Smooth muscle cell (in vitro differentiated cells): ENCODE results near the gene MARK3. TPM values are rescaled to one million over a fixed set of nuclear protein-coding genes. Genes with fewer than 3 reads are reported as not detected.

Experiments used
- DNase-seq: peaks from one replicate; lab custom pipeline; 2025; ENCODE audit not compliant: unreplicated experiment; lab: John Stamatoyannopoulos, UW
- H2AFZ ChIP-seq: fragments of 200-600 bp; sonication (generic); 2 replicates; pipeline ENCODE4 v1.6.0; 2016; ENCODE audit warnings: antibody characterized with exemption, low read depth, mild to moderate bottlenecking
- H3F3A ChIP-seq: fragments of 200-600 bp; sonication (generic); 2 replicates; pipeline ENCODE4 v1.6.0; 2017; ENCODE audit warnings: antibody characterized with exemption, low read depth
- H3K27ac ChIP-seq: fragments of 200-600 bp; sonication (generic); 2 replicates; pipeline ENCODE4 v1.5.1; 2016; ENCODE audit warnings: low read depth, mild to moderate bottlenecking
- H3K27me3 ChIP-seq: fragments of 200-600 bp; sonication (generic); 2 replicates; pipeline ENCODE4 v1.6.1; 2016; ENCODE audit warnings: low read depth, mild to moderate bottlenecking
- H3K36me3 ChIP-seq: fragments of 200-600 bp; sonication (generic); 2 replicates; pipeline ENCODE4 v1.5.1; 2016; ENCODE audit warnings: low read depth
- H3K4me1 ChIP-seq: fragments of 200-600 bp; sonication (generic); 2 replicates; pipeline ENCODE4 v1.5.1; 2016; ENCODE audit warnings: low read depth
- H3K4me2 ChIP-seq: fragments of 200-600 bp; sonication (generic); 2 replicates; pipeline ENCODE4 v1.6.0; 2016; ENCODE audit warnings: mild to moderate bottlenecking
- H3K4me3 ChIP-seq: fragments of 200-600 bp; sonication (generic); 2 replicates; pipeline ENCODE4 v1.5.1; 2016; ENCODE audit warnings: mild to moderate bottlenecking
- H3K79me2 ChIP-seq: fragments of 200-600 bp; sonication (generic); 2 replicates; pipeline ENCODE4 v1.6.0; 2016; ENCODE audit warnings: low read depth, mild to moderate bottlenecking
- H3K9ac ChIP-seq: fragments of 200-600 bp; sonication (generic); 2 replicates; pipeline ENCODE4 v1.6.0; 2016; ENCODE audit warnings: low read depth
- H3K9me3 ChIP-seq: fragments of 200-600 bp; sonication (generic); replicated peaks from 2 replicates; pipeline ENCODE4 v1.5.1; 2016; ENCODE audit warnings: low read depth
- H4K20me1 ChIP-seq: fragments of 200-600 bp; sonication (generic); 2 replicates; pipeline ENCODE4 v1.6.0; 2016; ENCODE audit warnings: low read depth
- WGBS: methylation state at CpG from one replicate; pipeline ENCODE4 v1.1.7; 2016; ENCODE audit warnings: low lambda C conversion rate; 5-methylcytosine and 5-hydroxymethylcytosine counted together
- polyA plus RNA-seq: library from polyadenylated mRNA; unstranded; fragments of >200 nt; fragmentation: Nextera tagmentation; extraction: Ambion mirVana; gene quantifications from 2 replicates; pipeline ENCODE4 v1.2.1, GENCODE V29; 2016
- total RNA-seq: library from RNA; depleted of rRNA; stranded (reverse); fragments of >200 nt; gene quantifications from 2 replicates; pipeline ENCODE4 v1.2.3, GENCODE V29; 2014
- TF ChIP-seq, protein P1 (sequence below): fragments of 200-600 bp; sonication (generic); IDR thresholded peaks from 2 replicates; pipeline ENCODE4 v1.5.1; 2017; ENCODE audit warnings: borderline replicate concordance, mild to moderate bottlenecking, antibody characterized with exemption; ENCODE audit not compliant: insufficient read depth, poor library complexity, severe bottlenecking

Gene MARK3
- total and polyA plus RNA-seq, 2 experiments from 2014 or later: 63.2 to 68.4 TPM

- H2AFZ ChIP-seq: no peak overlapping the region
- H3K9ac ChIP-seq: no peak overlapping the region
- peaks cover 99% of the 10 kb centered on the region for H3K79me2 ChIP-seq
- H3K9me3 ChIP-seq: no peaks in the 10 kb centered on the region
- TF ChIP-seq, protein P1, sequence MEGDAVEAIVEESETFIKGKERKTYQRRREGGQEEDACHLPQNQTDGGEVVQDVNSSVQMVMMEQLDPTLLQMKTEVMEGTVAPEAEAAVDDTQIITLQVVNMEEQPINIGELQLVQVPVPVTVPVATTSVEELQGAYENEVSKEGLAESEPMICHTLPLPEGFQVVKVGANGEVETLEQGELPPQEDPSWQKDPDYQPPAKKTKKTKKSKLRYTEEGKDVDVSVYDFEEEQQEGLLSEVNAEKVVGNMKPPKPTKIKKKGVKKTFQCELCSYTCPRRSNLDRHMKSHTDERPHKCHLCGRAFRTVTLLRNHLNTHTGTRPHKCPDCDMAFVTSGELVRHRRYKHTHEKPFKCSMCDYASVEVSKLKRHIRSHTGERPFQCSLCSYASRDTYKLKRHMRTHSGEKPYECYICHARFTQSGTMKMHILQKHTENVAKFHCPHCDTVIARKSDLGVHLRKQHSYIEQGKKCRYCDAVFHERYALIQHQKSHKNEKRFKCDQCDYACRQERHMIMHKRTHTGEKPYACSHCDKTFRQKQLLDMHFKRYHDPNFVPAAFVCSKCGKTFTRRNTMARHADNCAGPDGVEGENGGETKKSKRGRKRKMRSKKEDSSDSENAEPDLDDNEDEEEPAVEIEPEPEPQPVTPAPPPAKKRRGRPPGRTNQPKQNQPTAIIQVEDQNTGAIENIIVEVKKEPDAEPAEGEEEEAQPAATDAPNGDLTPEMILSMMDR: no peak
- WGBS: over 99% methylated on average over 8 of the region's 8 CpGs
- no peaks in the 10 kb centered on the region for H3K27me3 ChIP-seq
- H3K4me1 ChIP-seq: peaks cover 30% of the 10 kb centered on the region
- no peak overlapping the region for H3K4me2 ChIP-seq
- DNase-seq: no peak
- no peak overlapping the region for H3K27ac ChIP-seq
- H3K4me3 ChIP-seq: no peak overlapping the region
- no peaks in the 10 kb centered on the region for H3K36me3 ChIP-seq
- H4K20me1 ChIP-seq: peaks cover 100% of the 10 kb centered on the region
- peaks cover 5% of the 10 kb centered on the region for H3F3A ChIP-seq
Observed at GRCh38 chr14:103392572-103392971, 7.4 kb downstream of the MARK3 start.

- no peaks in the 10 kb centered on the region for H3K27me3 ChIP-seq
- TF ChIP-seq, protein P1: no peak
- H3K4me1 ChIP-seq: peaks cover 25% of the 10 kb centered on the region
- WGBS: 85% methylated on average over 6 of the region's 6 CpGs
- no peak overlapping the region for H3K4me2 ChIP-seq
- DNase-seq: no peak
- H4K20me1 ChIP-seq: peaks cover 100% of the 10 kb centered on the region
- H3K9ac ChIP-seq: no peak overlapping the region
- no peak overlapping the region for H3K4me3 ChIP-seq
- H3F3A ChIP-seq: peaks cover 5% of the 10 kb centered on the region
- no peak overlapping the region for H2AFZ ChIP-seq
- no peaks in the 10 kb centered on the region for H3K36me3 ChIP-seq
- no peak overlapping the region for H3K27ac ChIP-seq
- no peaks in the 10 kb centered on the region for H3K9me3 ChIP-seq
- peaks cover 99% of the 10 kb centered on the region for H3K79me2 ChIP-seq
Observed at GRCh38 chr14:103393070-103393469, 7.9 kb downstream of the MARK3 start.

GRCh38 chr14:103393676-103394626 is 8.7 kb downstream of the MARK3 start:
- H3K4me3 ChIP-seq: no peak overlapping the region
- peaks cover 24% of the 10 kb centered on the region for H3K4me1 ChIP-seq
- H3F3A ChIP-seq: peaks cover 7% of the 10 kb centered on the region
- H3K27ac ChIP-seq: peak overlapping the region; percentile 19
- H3K36me3 ChIP-seq: no peaks in the 10 kb centered on the region
- H4K20me1 ChIP-seq: peaks cover 100% of the 10 kb centered on the region
- WGBS: 58% methylated on average over 9 of the region's 9 CpGs
- peak overlapping the region; percentile 18 for H3K4me2 ChIP-seq
- H2AFZ ChIP-seq: no peak overlapping the region
- H3K9ac ChIP-seq: no peak overlapping the region
- TF ChIP-seq, protein P1: peak; percentile 75
- DNase-seq: no peak
- no peaks in the 10 kb centered on the region for H3K9me3 ChIP-seq
- no peaks in the 10 kb centered on the region for H3K27me3 ChIP-seq
- peaks cover 99% of the 10 kb centered on the region for H3K79me2 ChIP-seq
